Measurements from ENCODE around the gene BANF2.

Gene BANF2

DNA sequence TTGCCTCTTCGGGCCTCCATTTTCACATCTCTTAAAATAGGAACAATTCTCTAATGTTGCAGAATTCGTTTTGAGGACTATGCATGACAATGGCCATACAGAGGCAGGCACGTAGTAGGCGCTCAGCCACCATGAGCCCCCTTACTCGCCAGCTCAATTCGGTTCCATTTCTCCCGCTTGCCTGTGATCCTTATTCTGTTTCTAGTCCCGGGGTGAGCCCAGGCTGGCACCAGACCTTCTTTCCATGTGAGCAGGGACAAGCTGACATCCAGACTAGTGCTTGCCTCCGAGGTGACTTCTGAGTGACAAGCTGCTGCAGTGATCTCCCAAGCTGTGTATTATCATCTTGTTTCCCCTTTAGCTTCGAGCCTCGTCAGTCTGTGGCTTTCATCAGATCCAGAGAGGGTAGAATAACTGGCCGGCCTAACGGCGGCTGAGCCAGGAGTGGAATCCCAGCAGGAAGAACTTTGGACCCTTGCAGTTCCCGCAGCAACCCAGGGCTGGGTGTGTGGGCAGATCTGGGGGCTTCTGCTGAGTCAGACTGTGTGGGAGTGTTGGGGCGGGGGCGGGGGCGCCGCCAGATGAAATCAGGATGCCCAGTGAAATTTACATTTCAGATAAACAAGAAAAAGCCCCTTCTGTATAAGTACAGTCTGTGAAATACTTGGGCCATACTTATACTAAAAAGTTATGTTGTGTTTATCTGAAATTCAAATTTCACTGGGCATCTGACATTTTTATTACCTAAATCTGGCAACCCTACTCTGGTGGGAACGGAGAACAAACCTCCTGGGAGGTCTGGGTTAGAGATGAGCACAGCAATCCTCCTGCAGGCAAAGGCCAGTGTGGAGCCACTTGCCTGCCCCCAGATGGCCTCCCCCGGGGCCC, 10.9 kb downstream of the BANF2 start:
- no peak for DNase-seq

DNA sequence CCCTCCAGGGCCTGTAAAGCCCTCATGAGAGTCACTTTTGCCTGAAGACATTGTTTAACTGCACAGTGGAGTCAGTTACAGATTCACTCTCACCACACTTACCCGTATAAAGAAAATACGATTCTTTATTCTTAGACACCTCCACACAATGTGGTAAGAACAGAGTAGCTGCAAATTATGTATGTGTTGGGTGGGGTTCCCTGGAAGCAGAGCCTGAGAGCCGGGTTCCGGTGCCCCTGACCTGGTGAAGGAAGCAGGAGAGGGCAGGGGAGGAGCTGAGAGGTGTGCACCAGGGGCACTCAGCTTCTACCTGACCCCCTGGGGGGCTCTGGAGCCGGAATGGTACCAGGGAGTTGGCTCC, 11.5 kb downstream of the BANF2 start:
- DNase-seq: no peak

DNA sequence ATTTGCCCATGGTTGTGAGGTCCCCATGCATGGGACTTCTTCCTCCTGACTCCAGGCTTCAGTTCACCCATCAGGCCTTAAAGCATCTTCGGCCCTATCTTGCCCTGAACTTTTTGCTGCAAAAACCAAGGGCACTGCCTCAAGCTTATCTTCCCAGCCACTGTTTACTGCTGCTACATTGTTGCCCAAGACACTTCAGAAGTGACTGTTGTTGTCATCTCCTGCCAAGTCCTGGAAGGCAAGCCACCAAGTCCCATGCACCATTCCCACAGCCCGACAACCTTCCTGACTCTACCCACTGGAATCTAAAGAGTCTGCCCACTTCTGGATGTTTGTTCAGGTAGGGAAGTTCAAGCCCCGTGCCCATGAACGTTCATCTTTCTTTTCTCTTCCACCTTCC, 12.4 kb downstream of the BANF2 start:
- no peak for DNase-seq

- DNase-seq: no peak
These were observed 12.9 kb downstream of the BANF2 start for GRCh38 chr20:17712708-17713107.

DNA sequence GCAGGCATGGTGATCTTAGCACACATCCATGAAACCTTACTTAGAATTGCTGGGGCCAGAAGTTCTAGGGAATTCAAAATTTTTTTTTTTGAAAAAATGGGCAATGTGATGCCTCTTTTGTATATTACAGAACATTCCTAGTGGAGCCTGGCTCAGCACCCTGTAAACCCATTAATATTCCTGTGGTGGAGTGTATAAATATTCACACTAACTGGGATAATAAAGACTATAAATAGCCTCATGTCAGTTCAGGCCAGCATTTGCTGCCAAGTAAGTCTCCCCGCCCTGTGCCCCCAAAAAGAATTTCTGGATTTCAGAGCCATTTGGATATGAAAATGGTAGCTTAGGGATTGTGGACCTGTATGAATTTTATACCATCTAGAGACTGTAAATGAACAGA, 14.8 kb downstream of the BANF2 start:
- DNase-seq: no peak

- no peak for DNase-seq
These were observed 15.3 kb downstream of the BANF2 start for GRCh38 chr20:17715075-17715474.

- no peak for DNase-seq
These were observed 16.6 kb downstream of the BANF2 start for GRCh38 chr20:17716331-17716730.

GRCh38 chr20:17720755-17721154, 21.0 kb downstream of the BANF2 start:
- DNase-seq: no peak

GRCh38 chr20:17721802-17722486, 22.2 kb downstream of the BANF2 start:
- no peak for DNase-seq

- DNase-seq: no peak
These were observed 22.9 kb downstream of the BANF2 start for GRCh38 chr20:17722493-17723300.

- no peak for DNase-seq
These were observed 23.5 kb downstream of the BANF2 start for GRCh38 chr20:17723301-17723691.

DNA sequence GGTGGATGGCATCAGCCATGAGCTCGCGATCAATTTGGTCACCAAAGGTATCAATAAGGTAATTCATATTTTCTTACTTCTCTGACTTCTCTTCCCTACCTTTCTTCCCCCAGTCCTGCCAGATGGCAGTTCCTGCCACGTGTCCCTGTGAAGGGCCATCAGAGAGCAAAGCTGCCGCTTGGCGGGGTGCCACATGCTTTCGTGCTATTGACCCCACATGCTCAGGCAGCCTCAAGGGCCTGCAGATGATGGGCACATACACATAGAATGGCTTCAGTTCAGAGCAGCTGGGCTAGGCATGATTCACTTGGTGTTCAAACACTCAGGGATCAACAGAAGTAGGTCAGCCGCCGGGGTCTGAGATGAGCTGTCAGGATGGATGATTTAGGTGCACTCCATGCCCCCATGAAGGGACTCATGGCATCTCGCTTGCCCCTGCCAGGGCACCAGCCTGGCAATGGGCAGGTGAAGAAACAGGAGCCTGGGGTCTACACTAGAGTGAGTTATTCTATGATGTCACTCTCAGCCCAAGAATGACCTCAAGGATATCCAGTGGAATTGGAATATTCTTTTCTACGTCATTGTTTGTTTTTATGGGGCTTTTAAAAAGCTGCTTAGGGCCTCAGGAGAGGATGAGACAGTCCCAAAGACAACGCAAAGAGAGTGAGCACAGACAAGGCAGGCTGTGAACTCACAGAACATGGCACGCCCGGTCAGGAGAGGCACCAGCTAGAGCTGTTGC, 25.5 kb downstream of the BANF2 start:
- no peak for DNase-seq

DNA sequence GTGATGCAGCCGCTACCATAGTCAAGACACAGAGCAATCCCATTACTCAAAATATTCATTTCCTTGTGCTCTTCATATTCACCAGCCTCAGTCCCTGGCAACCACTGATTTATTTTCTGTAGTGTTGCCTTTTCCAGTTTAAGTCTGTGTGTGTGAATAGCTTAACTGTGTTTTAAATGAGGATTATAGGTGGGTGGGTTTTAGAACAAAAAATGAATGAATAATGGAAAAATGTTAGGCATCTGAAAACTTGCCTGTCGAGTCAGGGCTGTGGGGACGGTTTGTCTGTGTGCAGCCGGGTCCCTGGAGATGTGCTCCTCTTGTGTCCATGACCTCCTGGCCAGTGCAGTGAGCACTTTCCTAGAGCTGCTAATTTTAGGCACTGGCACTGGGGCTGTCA, 27.1 kb downstream of the BANF2 start:
- DNase-seq: no peak

DNA sequence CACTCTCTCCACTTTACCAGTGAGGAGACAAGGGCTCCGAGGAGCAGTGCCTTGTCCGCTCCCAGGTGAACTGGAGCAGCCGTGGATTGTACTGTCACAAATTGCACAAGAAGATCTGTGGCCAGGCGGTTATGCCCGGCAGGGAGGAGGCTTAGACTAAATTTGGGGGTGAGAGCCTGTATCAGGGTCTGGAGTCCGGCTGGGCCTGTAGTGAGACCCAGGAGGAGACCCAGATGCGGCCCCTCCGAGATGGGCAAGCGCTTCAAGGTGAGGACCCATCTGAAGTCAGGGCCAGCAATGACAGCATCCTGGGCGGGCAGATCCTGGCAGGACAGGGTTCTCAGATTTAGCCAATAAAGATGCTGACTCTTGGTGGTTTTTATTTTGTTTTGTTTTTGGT, 27.6 kb downstream of the BANF2 start:
- DNase-seq: no peak

DNA sequence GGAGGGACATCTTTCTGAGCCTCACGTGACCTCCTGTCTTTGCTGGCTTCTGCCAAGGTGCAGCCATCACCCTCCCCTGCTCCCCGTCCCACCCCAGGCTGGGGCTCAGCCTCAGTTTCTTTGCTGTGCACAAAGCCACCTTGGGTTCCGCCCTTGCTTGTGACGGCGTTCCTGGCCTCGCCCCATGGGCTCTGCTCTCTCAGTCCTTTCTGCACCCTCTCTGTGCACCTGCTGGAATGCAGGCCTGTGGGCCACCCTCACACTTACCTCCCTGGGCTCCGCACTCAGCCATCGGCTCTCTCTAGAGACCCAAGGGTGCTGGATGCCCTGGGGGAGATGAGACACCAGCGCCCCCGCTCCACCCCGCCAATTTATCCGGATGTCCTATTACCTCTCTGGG, 28.3 kb downstream of the BANF2 start:
- DNase-seq: no peak

GRCh38 chr20:17730071-17730470, 30.3 kb downstream of the BANF2 start:
- DNase-seq: no peak

GRCh38 chr20:17731233-17731632, 31.5 kb downstream of the BANF2 start:
- DNase-seq: no peak

DNA sequence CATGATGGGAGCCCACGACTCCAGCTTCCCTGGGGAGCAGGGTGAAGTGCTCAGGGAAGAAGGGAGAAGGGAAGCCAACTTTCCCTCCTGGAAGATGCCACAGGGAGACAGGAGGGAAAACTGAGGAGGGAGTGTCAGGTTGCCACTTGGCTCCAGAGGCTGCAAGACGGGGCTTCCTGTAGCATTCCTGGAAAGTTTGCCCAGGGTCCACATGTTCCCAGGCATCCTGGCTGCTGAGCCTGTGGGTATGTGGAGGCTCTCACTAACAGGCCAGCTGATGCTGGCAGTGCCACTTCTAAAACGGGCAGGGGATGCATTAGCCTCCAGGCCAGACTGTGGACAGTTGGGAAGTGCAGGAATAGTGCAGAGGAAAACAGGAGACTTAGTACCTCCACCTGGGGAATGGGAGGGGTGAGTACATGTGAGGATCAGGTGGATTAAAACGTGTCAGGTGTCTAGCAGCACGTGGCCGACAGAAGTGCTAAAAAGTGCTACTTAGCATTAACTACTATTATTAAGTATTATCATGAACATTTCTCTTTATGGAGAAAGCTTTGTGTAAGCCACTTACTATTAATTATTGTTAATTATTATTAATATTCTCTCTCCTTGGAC, 33.2 kb downstream of the BANF2 start:
- DNase-seq: no peak

DNA sequence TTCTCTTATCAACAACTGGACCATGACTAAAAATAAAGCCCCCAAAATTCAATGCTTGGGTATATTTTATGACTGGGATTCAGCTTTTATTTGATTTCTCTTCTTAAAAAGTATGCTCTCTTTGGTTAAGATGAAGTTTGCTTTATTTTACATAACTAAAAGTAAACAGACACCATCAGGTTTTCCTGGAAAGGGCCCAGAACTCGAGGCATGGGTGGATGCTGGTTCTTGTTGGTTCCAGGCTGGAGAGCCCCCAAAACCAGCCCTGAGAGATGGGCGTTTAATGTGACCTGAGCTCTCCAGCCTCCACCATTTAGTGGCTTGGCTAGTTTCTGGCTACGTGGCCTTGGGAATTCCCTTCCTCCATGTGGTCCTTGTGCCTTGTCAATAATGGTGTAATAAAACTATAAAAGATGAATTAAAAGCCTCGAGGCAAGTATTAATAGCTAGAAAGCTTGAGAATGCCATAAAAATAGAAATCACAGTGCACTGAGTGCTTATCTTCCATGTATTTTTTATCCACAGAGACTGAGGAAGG, 34.1 kb downstream of the BANF2 start:
- DNase-seq: no peak

GRCh38 chr20:17734374-17734773, 34.6 kb downstream of the BANF2 start:
- no peak for DNase-seq

DNA sequence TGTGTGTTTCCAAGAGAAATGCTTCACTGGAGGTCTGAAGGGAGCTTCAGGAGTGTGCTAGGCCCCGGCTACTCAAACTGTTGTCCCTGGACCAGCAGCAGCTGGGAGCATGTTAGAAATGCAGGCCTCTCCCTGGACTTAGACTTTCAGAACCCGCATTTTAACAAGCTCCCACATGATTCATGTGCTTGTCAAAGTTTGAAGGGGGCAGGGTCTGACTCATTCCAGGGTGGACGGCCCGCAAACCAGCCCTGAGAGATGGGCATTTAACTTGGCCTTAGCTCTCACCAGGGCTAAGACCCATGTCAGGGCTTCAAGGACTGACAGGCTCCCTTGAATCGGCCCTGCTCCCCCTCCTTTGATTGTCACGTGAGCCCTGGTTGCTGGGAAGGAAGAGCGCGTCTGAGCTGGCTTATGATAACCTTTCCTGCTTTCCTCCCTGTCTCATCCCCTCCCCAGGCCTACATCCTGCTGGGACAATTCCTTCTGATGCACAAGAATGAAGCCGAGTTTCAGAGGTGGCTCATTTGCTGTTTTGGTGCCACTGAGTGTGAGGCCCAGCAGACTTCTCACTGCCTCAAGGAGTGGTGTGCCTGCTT, 35.5 kb downstream of the BANF2 start:
- no peak for DNase-seq

All from activated T-cell treated with anti-CD3 and anti-CD28 coated beads, Interleukin-2, amount 50 U/mL, for 1 hour (primary cell).